ENCODE data around the gene GRIN2D.
A peak's percentile ranks its signal among the peaks of the same experiment; 100 is the strongest.

The GRIN2D gene

DNA sequence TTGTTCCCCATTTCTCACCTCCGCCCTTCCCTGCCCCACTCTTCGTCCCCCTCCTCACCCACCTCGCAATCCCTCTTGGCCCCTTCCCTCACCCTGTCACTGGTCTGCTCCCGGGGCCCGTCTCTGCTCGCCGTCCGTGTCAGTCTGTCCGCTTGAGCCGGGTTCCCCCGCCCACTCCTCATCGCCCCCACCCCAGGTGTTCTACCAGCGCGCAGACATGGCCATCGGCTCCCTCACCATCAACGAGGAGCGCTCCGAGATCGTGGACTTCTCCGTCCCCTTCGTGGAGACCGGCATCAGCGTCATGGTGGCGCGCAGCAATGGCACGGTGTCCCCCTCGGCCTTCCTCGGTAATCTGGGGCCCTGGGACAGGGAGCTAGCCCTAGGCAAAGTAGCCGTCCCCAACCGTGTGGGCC lies 22.3 kb downstream of the GRIN2D start:
- TF ChIP-seq, protein P1, sequence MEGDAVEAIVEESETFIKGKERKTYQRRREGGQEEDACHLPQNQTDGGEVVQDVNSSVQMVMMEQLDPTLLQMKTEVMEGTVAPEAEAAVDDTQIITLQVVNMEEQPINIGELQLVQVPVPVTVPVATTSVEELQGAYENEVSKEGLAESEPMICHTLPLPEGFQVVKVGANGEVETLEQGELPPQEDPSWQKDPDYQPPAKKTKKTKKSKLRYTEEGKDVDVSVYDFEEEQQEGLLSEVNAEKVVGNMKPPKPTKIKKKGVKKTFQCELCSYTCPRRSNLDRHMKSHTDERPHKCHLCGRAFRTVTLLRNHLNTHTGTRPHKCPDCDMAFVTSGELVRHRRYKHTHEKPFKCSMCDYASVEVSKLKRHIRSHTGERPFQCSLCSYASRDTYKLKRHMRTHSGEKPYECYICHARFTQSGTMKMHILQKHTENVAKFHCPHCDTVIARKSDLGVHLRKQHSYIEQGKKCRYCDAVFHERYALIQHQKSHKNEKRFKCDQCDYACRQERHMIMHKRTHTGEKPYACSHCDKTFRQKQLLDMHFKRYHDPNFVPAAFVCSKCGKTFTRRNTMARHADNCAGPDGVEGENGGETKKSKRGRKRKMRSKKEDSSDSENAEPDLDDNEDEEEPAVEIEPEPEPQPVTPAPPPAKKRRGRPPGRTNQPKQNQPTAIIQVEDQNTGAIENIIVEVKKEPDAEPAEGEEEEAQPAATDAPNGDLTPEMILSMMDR (IDR thresholded peaks at IDR 0.05; ENCODE audit: low read depth, low read length, missing control alignments), result no peak
- no peak for DNase-seq (ENCODE audit: low read depth)
- H3K4me3 ChIP-seq (ENCODE audit: low read depth, low read length), result no peak overlapping the region; the same call in 1 of the 2 replicates

DNA sequence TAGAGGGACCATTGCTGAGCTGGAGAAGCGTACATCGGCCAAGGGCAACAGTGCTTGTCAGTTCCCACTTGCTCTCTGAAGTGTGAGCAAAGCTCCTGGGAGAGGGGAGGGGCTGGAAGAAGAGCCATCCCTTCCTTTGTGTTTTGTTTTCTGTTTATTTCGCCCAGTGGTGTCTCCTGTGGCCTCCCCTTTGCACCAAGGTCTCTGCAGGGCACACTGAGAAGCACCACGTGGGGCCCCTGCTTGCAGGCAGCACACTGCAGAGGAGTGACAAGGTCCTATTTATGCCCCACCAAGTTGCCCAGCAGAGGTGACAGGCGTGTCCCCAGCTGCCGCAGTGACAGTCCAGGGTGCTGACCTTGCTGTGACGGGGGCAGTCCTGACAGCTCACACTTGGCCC lies 24.0 kb downstream of the GRIN2D start:
- no peak overlapping the region for H3K4me3 ChIP-seq (ENCODE audit: low read depth, low read length)
- TF ChIP-seq, protein P1 (IDR thresholded peaks at IDR 0.05; ENCODE audit: low read depth, low read length, missing control alignments), result no peak
- no peak for DNase-seq (ENCODE audit: low read depth)

DNA sequence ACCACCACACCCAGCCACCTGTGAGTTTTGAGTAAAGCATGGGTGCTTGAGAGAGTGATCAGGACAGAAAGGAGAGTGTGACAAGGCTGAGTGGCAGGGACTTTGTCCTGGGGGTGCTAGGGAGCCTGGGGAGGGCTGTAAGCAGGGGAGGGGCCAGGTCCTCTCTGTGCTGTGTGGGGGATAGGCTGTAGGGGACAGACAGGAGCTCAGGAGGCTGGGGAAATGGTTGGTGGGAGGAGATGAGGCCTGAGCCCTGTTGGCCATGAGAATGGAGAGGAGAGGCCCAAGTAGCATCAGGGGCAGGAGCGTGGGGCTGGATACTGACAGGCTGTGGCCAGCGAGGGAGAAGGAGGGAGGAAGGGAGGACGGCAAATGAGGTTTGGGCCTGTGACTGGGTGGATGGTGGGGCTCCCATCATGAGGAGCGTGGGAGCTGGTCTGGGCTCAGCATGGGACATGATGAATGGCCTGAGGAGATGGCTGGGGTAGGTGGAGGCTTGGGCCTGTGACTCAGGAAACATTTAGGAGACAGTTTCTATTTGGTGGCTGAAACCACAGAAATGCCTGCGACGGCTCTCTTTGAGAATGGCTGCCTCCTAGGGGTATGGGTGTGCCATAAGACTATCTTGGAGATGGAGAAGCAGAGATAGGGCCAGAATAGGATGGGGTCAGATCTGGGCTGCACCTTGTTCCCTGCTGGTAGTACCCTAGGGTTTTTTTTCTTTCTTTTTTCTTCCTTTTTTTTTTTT lies 25.0 kb downstream of the GRIN2D start:
- no peak for DNase-seq (ENCODE audit: low read depth)
- TF ChIP-seq, protein P1 (IDR thresholded peaks at IDR 0.05; ENCODE audit: low read depth, low read length, missing control alignments), result peak; percentile 32
- H3K4me3 ChIP-seq (ENCODE audit: low read depth, low read length), result no peak overlapping the region; the same call in 1 of the 2 replicates

DNA sequence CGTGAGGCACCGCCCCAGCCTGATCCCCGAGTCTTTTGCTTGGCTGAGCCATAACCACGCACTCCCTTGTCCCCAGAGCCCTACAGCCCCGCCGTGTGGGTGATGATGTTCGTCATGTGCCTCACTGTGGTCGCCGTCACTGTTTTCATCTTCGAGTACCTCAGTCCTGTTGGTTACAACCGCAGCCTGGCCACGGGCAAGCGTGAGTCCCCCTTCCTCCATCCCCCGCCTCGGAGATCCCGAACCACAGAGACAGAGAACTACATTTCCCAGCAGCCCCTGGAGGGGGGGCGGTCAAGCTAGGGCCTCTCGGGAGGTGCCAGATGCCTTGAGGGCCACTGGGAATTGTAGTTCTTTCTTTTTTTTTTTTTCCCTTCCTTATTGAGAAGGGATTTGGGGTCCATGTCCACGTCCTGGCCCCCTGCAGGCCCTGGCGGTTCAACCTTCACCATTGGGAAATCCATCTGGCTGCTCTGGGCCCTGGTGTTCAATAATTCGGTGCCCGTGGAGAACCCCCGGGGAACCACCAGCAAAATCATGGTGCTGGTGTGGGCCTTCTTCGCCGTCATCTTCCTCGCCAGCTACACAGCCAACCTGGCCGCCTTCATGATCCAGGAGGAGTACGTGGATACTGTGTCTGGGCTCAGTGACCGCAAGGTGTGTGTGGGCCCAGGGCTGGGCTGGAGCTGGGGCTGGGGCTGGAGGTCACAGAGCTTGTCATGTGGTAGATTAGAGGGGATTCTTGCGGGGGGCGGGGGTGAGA lies 25.9 kb downstream of the GRIN2D start:
- TF ChIP-seq, protein P1 (IDR thresholded peaks at IDR 0.05; ENCODE audit: low read depth, low read length, missing control alignments), result no peak
- no peak for DNase-seq (ENCODE audit: low read depth)
- H3K4me3 ChIP-seq (ENCODE audit: low read depth, low read length), result peak overlapping the region; percentile 50

GRCh38 chr19:48421548-48421947 lies 28.1 kb downstream of the GRIN2D start:
- TF ChIP-seq, protein P1 (IDR thresholded peaks at IDR 0.05; ENCODE audit: low read depth, low read length, missing control alignments), result no peak
- DNase-seq (ENCODE audit: low read depth), result no peak
- H3K4me3 ChIP-seq (ENCODE audit: low read depth, low read length), result no peak overlapping the region

DNA sequence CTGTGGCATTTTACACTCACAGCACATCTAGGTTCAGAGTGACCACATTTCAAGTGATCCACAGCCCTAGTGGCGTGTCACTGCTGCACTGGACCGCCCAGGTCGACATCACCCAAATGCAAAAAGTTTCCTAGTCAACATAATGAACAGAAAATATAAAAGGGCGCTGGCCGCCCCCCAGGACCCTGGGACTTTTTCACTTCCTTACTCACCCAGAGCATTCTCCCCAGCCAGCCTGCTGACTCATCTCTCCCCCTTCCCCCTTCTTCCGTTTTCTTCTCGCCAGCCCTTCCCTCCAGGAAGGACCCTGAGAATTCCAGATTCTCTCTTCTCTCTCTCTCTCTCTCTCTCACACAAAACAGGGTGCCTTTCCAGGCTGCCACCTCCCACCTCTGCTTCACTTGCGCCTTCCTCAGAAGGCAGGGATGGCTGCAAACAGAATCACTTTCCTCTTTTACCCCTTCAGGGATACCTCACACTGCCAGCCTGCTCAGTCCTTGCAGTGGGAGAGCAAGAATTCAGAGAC lies 31.3 kb downstream of the GRIN2D start:
- H3K4me3 ChIP-seq (ENCODE audit: low read depth, low read length), result no peak overlapping the region; the same call in 1 of the 2 replicates
- TF ChIP-seq, protein P1 (IDR thresholded peaks at IDR 0.05; ENCODE audit: low read depth, low read length, missing control alignments), result no peak
- DNase-seq (ENCODE audit: low read depth), result no peak

Measured in GM12864 (cell line).